GM04503 (cell line): ENCODE results near the gene ETFA.
A peak's percentile ranks its signal among the peaks of the same experiment; 100 is the strongest.

ENCODE experiments used
- DNase-seq: peaks from one replicate; pipeline ENCODE4 v3.0.0-alpha.2; 2012; ENCODE audit warnings: low read depth

ETFA gene

DNA sequence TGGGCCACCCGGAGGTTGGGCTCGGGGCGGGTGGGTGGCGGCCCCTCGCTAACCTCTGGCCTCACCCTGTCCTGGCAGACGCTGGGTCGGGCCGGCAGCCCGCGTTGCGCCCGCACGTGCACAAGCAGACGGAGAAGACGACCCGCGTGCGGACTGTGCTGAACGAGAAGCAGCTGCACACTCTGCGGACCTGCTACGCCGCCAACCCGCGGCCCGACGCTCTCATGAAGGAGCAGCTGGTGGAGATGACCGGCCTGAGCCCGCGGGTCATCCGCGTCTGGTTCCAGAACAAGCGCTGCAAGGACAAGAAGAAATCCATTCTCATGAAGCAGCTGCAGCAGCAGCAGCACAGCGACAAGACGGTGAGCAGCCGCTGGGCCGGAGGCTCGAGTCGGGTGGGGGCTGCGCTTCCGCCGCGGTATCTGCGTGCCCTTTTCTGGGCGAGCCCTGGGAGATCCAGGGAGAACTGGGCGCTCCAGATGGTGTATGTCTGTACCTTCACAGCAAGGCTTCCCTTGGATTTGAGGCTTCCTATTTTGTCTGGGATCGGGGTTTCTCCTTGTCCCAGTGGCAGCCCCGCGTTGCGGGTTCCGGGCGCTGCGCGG, 29.0 kb upstream of the ETFA start:
- DNase-seq = no peak

- no peak for DNase-seq
Measured at GRCh38 chr15:76339305-76340197, 28.3 kb upstream of the ETFA start.

- no peak for DNase-seq
Measured at GRCh38 chr15:76338486-76339304, 27.4 kb upstream of the ETFA start.

GRCh38 chr15:76337696-76338485, 26.6 kb upstream of the ETFA start:
- DNase-seq = no peak

GRCh38 chr15:76337059-76337695, 25.9 kb upstream of the ETFA start:
- DNase-seq = no peak

DNA sequence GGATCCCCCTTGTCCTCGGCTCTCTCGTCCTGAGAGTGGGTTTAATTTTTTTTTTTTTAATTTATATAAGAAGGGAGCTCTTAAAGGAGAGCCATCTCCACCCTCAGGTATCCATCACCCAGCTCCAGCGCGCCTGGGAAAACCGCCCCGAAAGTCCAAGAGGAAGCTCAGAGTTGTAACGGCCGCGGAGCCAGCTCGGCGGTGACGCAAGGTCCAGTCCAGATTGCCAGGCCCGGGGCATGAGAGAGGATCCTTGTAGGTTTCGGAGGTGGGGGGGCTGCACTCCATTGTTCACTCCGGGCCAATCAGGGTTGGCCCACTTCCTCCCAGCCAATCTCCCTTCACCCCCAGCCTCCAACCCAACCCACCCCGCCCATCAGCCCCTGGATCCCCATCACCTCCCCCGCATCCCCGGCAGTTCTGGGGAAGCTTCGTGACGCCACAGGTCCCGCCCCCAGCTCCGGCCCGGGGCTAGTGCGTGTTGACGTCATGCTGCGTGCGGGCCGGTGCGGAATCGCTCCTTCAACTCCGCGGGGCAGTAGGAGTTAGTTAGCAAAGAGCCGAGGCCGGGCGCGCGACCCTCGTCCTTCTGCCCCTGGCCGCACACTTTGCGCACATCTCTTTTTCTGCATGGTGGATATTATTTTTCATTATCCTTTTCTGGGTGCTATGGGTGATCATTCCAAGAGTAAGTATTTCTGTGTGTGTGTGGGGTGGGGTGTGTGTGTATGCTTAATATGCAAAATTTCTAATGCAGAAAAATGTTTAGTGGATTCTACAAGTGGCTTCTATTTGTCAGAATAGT, 25.2 kb upstream of the ETFA start, which contains the start of gene ISL2:
Gene ISL2, plus strand, starts transcription at position 520 of the 805 bp plus-strand sequence. Its CDS starts 111 bp downstream, at position 631.
- peak; percentile 64 for DNase-seq

GRCh38 chr15:76335307-76336253, 24.3 kb upstream of the ETFA start:
- no peak for DNase-seq

GRCh38 chr15:76334438-76335306, 23.4 kb upstream of the ETFA start:
- no peak for DNase-seq

DNA sequence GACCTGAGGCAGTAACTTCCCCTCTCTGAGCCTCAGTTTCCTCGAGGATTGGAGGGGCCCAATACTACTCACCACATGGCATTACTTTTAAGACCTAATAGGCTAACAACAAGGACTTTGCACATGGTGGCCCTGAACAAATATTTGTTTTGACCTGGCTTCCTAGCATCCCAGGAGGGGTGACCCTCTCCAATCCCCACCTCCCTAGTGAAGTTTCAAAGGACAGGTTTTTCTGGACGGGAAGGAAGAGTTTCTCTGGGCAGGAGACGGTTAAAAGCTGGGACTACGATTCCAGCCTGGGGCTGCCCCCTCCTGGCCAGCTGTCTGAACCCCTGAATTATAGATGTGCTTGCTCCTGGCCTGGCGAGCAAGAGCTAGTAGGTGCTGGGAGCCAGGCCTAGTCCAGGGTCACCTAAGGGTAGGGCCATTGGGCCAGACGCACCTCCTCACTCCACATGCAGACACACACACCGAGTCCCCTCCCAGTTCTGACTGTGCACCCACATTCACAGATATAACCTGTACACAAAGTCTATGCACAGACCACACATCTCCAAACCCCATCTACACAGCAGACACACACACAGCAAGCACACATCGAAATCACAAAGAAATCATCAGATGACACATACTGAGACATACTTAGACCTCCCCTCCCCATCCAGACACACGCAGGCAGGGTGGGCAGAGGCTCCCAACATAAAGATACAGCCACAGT, 22.6 kb upstream of the ETFA start:
- no peak for DNase-seq

DNA sequence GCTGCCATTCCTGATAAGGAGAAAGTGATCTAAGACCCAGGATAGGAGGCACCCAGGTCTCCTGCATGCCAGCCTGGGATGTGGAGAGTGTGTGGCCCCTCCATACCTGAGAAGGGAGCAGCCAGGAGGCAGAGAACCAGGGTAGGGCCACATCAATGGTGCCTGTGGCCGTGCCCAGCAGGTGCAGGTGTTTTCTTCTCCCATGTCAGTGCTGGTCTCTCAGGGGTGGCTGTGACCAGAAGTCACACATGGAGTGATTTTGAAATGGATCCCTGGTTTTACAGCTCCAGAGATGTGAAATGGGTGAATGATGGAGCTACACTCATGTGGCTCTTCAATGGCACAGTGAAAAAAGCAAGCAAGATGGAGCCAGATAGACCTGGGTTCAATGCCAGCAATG, 22.0 kb upstream of the ETFA start:
- no peak for DNase-seq

DNA sequence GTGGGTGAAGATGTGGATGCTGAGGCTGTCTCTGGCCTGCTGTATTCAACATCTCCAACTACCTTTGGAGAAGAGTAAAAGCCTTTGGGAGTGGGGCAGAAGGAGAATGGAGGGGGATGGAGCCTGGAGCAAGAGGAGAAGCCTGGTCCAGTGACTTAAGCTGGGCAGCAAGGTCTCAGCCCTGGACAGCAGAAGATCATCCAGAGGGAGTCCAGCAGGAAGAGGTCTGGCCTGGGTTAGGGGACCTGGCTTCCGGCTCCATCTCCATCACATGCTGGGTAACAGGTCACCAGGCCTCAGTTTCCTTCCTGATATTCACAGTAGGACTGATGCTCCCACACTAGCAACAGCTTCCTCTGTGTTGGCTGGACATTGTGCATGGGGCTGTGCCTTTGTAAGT, 21.5 kb upstream of the ETFA start:
- DNase-seq = no peak

- DNase-seq = no peak
Measured at GRCh38 chr15:76330080-76330680, 18.9 kb upstream of the ETFA start.

- no peak for DNase-seq
Measured at GRCh38 chr15:76328958-76329357, 17.7 kb upstream of the ETFA start.

DNA sequence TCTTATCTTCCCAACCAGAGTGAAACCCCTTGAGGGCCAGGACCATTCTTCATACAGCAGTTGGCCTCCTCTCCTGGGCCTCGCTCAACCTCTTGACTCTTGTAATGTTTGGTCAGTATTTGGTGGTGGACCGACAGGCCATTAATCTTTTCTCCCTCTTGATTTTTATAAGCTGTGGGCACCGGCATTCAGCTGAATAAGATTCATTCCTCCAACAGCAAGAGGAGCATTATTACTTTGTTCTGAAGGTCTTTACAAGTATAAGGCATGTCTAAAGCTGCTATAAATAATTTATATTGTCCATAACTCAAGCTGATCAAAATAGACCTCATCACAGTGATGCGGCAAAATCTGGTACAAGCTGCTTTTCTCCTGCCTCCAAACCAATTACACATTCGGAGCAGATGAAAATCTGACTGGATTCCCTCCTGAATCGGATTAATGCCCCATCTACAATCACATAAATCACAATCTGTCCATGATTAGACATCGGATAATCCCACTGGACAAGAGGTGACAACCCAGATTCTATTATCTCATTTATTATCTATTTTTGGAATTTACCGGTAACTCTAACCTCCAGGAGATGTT, 16.9 kb upstream of the ETFA start:
- DNase-seq = no peak

DNA sequence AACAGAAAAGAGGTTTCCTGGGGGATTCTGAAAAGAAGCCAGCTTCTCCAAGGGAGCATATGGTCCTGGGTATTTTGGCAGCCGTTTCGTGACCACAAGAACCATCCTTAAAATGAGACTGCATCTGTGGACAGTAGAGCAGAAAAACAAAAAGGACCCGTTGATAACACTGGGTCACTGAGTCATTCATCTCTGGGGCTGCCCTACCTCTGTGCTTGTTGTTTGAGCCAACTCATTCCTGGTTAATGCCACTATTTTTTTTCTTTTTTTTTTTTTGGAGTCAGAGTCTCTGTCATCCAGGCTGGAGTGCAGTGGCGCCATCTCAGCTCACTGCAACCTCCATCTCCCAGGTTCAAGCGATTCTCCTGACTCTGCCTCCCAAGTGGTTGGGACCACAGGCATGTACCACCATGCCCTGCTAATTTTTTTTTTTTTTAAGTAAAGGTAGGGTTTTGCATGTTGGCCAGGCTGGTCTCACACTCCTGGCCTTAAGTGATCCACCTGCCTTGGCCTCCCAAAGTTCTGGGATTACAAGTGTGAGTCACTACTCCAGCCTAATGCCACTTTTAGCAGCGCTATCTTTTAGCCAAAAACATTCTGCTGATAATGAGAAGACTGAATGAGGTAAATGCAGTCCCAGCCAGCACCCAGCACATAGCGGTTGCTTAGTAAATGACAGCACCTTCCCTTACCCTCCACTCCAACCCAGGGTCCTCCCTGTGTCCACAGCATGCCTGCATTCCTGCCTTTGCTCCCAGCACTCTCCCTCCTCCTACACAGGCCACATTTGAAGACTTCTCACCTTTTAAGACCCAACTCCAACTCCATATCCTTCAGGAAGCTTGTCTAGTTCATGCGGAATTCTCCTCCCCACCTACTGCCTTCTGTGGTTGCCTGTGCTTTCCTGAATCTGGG, 16.2 kb upstream of the ETFA start:
- DNase-seq = no peak

- no peak for DNase-seq
Measured at GRCh38 chr15:76325704-76326103, 14.4 kb upstream of the ETFA start.
